Testis (tissue), 3 donors: ENCODE measurements around the gene ABCC11. TPM values are rescaled to one million over a fixed set of nuclear protein-coding genes. Genes with fewer than 3 reads are reported as not detected.

Experiments
- DNase-seq: peaks from one replicate; pipeline ENCODE4 v3.0.0-alpha.2; 2019
- H3K27ac ChIP-seq, 2 donors: fragments of 200-600 bp; sonication (generic); one replicate each; pipeline ENCODE4 v1.5.1; 2019
- H3K27me3 ChIP-seq: fragments of 200-600 bp; sonication (generic); one replicate; pipeline ENCODE4 v1.5.1; 2019
- H3K36me3 ChIP-seq: fragments of 200-600 bp; sonication (generic); one replicate; pipeline ENCODE4 v1.5.1; 2017; ENCODE audit warnings: low read depth; ENCODE audit errors: missing control alignments
- H3K4me1 ChIP-seq: fragments of 200-600 bp; sonication (generic); one replicate; pipeline ENCODE4 v1.5.1; 2019
- H3K4me3 ChIP-seq, 2 donors: fragments of 200-600 bp; sonication (generic); one replicate each; pipeline ENCODE4 v1.5.1; 2017 to 2019
- H3K9me3 ChIP-seq: fragments of 200-600 bp; sonication (generic); one replicate; pipeline ENCODE4 v1.5.1; 2017
- CTCF ChIP-seq, 3 experiments: fragments of 450-650 bp in 2 of 3; fragments of 200-600 bp in 1 of 3; sonication (generic) in 1 of 3; IDR thresholded peaks; one replicate each; pipeline ENCODE4 v1.5.1; 2016 to 2019; ENCODE audit warnings: antibody characterized with exemption in 3 of 3, mild to moderate bottlenecking in 2 of 3, moderate library complexity in 1 of 3
- POLR2A ChIP-seq: fragments of 450-650 bp; IDR thresholded peaks from one replicate; pipeline ENCODE4 v1.6.1; 2017; ENCODE audit warnings: antibody characterized with exemption, mild to moderate bottlenecking, moderate library complexity
- WGBS, 2 donors: methylation state at CpG; one replicate each; pipeline ENCODE4 v1.1.5; 2018; 5-methylcytosine and 5-hydroxymethylcytosine counted together
- intact Hi-C: fragments of 100-400 bp; cut with DNase I; formaldehyde crosslinking; loops from one replicate; pipeline ENCODE4 v1.15.1; 2023; ENCODE audit warnings: low total_unique reads
- polyA plus RNA-seq: library from polyadenylated mRNA; stranded (reverse); fragments of 350-450 nt; fragmentation: Illumina TruSeq; extraction: RNeasy Lipid Tissue Mini Kit (QIAGEN cat#74804); gene quantifications from one replicate; pipeline ENCODE4 v1.2.3, GENCODE V29; 2014; ENCODE audit warnings: low read depth, low replicate concordance; ENCODE audit not compliant: insufficient read depth
- total RNA-seq, 2 donors: library from RNA; depleted of rRNA; stranded (reverse); fragments of >200 nt; gene quantifications; one replicate each; pipeline ENCODE4 v1.2.3, GENCODE V29; 2016

The ABCC11 gene
- total and polyA plus RNA-seq, 3 donors from 2014 or later: 6.8 to 24.1 (median 7.5) TPM

DNA sequence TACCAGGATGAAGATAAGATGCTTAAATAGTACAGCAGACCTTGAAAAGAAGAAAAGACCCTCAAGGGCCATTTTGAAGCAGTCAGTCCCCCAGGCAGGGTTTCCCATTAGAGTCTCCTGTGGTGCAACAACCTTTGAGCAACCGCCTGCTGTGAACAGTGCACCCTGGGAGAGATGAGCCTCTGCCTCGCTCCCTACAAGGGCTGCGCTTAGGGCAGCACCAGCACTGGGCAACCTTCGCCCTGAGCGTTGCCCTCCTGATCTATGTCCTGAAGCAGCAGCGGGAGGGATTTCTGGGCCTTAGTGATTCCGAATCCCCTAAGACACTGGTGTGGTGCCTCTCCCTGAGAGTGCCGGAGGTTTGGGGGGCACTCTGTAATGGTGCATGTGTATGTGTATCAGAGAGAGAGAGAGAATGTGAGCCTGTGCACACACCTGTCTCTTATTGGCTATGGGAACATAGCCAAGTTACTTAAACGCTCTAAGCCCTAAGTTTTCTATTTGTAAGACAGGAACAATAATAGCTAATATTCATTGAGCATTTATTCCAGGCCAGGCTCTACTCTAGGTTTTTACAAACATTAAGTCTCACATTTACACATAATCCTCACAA, 66.4 kb downstream of the ABCC11 start:
- intact Hi-C loops: no loop called here
- no peak overlapping the region for H3K27ac ChIP-seq
- no peaks in the 10 kb centered on the region for H3K4me1 ChIP-seq
- 89% methylated on average over 9 of the region's 9 CpGs for WGBS, 2 donors
- no peak overlapping the region for H3K4me3 ChIP-seq
- no peak for DNase-seq
- TF ChIP-seq POLR2A (no peak), CTCF (IDR thresholded peaks at IDR 0.05) (no peak)
- H3K36me3 ChIP-seq: no peaks in the 10 kb centered on the region
- no peaks in the 10 kb centered on the region for H3K9me3 ChIP-seq
- H3K27me3 ChIP-seq: no peaks in the 10 kb centered on the region

DNA sequence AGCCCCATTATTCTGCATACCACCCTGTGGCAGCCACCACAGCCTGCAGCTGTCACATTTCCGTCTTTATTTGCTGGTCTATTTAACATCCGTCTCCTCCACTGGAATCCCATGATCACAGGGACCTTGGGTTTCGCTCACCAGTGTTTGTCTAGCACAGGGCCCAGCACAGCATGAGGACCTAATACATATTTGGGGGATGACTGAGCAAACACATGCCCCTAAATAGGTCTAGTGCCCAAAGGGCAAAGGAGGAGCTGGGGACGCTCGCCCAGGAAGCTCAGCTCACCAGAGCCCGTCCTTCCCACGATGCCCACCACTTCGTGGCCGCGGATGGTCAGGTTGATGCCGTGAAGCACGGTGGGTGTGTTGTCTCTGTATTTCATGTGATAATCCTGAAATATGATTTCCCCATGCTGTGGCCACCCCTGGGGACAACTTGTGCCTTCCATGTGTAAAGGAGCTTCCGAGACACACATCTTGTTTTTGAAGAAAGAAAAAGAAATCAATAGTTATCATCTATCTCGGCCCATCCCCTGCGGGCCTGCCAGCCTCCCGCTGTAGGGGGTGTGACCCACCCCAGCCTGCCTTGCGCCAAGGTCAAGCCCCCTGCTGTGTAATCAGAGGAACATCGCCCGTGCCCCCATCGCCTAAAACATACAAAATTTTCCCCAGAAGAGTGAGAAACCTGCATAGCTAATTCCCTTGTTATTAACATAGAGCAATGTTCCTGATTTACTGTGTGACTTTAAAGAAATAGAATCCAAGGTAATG, 70.5 kb downstream of the ABCC11 start:
- H3K9me3 ChIP-seq: no peaks in the 10 kb centered on the region
- WGBS, 2 donors: 81 to 87% methylated on average over 20 of the region's 20 CpGs
- no peak for TF ChIP-seq POLR2A
- no peak for TF ChIP-seq CTCF (IDR thresholded peaks at IDR 0.05)
- no peak overlapping the region for H3K4me3 ChIP-seq
- no peaks in the 10 kb centered on the region for H3K27me3 ChIP-seq
- H3K4me1 ChIP-seq: no peaks in the 10 kb centered on the region
- no peak for DNase-seq
- no peaks in the 10 kb centered on the region for H3K36me3 ChIP-seq
- H3K27ac ChIP-seq: no peak overlapping the region
- intact Hi-C loops: no loop called here

DNA sequence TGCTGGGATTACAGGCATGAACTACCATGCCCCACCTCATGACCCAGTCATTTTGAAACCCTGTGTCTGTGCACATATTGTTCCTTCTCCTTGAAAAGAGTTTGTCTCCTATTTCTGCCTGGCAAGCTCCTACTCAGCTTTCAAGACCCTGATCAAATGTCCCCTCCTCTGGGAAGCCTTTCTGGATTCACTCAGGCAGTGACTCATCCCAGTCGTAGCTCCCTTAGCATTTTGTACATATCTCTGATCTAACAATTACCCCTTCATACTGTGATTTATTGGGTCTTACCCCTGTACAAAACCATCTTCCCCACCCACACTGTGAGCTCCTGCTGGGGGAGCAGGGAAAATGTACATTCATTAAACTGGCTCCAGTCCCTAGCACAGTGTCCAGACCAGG, 73.5 kb downstream of the ABCC11 start:
- DNase-seq: no peak
- intact Hi-C loops: no loop called here
- 63 to 74% methylated on average over 1 of the region's 1 CpG for WGBS, 2 donors

DNA sequence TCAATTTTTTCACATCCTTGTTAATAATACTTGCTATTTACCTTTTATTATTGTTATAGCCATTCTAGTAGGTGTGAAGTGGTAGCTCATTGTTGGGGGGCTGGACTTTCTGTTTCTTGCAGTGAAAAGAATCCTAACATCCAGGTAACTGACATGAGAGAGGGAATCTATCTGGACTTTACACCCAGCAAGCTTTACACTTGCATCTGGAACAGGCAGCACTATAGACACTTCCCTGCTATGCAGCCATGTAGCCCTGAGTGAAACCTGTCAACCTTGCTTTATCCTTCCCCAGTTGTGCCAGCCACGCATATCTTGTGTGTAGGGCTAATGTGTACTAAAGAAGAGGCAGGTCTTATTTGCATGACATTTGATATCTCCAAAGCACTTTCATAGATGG, 74.7 kb downstream of the ABCC11 start:
- 78 to 79% methylated on average over 1 of the region's 1 CpG for WGBS, 2 donors
- intact Hi-C loops: no loop called here

More for the DNA sequence above, 73.5 kb downstream of the ABCC11 start:
- H3K27ac ChIP-seq: no peak overlapping the region
- H3K27me3 ChIP-seq: no peaks in the 10 kb centered on the region
- no peaks in the 10 kb centered on the region for H3K36me3 ChIP-seq
- no peak overlapping the region for H3K4me3 ChIP-seq
- H3K9me3 ChIP-seq: no peaks in the 10 kb centered on the region
- no peaks in the 10 kb centered on the region for H3K4me1 ChIP-seq
- TF ChIP-seq POLR2A: no peak
- TF ChIP-seq CTCF (IDR thresholded peaks at IDR 0.05): no peak

DNA sequence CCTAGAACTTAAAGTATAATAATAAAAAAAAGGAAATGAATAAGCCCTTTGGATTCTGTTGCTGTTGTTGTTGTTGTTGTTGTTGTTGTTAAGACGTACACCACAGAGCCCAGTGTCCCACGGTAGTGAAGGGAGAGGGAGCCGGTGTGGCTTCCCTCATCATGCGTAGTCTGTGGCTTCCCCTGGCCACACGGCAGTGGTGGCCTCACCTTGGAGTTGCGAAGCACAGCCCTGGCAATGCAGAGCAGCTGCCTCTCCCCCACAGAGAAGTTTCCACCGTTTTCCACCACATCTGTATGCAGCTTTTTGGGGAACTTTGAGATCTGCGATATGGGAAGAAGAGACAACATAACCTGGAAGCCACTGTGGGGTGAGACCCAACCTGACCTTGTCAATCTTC, 77.4 kb downstream of the ABCC11 start:
- no peak overlapping the region for H3K4me3 ChIP-seq
- 78 to 87% methylated on average over 8 of the region's 8 CpGs for WGBS, 2 donors
- H3K27me3 ChIP-seq: no peaks in the 10 kb centered on the region
- no peak for TF ChIP-seq POLR2A
- no peak for TF ChIP-seq CTCF (IDR thresholded peaks at IDR 0.05)
- no peak for DNase-seq
- H3K4me1 ChIP-seq: no peaks in the 10 kb centered on the region
- intact Hi-C loops: loop anchor here (10.0 kb wide), 2 partner anchors 1135 to 1225 kb away; no protein-coding TSS in a partner anchor
- no peaks in the 10 kb centered on the region for H3K36me3 ChIP-seq
- H3K9me3 ChIP-seq: no peaks in the 10 kb centered on the region
- H3K27ac ChIP-seq: no peak overlapping the region

More for the DNA sequence above, 74.7 kb downstream of the ABCC11 start:
- no peaks in the 10 kb centered on the region for H3K27me3 ChIP-seq
- no peaks in the 10 kb centered on the region for H3K4me1 ChIP-seq
- DNase-seq: no peak
- no peaks in the 10 kb centered on the region for H3K36me3 ChIP-seq
- H3K9me3 ChIP-seq: no peaks in the 10 kb centered on the region
- no peak overlapping the region for H3K4me3 ChIP-seq
- no peak for TF ChIP-seq POLR2A
- H3K27ac ChIP-seq: no peak overlapping the region
